ENCODE data around the gene CLIC2.

CLIC2 gene

GRCh38 chrX:155263854-155264628, 70.4 kb downstream of the CLIC2 start, which contains the start of gene RAB39B:
RAB39B (minus strand) TSS chrX:155264491; CDS start chrX:155264288, 203 bp downstream.
- peak; percentile 33 to 57 (median 46) for DNase-seq (ENCODE audit: low read depth in 4 of 4, low spot score in 1 of 4)

DNA sequence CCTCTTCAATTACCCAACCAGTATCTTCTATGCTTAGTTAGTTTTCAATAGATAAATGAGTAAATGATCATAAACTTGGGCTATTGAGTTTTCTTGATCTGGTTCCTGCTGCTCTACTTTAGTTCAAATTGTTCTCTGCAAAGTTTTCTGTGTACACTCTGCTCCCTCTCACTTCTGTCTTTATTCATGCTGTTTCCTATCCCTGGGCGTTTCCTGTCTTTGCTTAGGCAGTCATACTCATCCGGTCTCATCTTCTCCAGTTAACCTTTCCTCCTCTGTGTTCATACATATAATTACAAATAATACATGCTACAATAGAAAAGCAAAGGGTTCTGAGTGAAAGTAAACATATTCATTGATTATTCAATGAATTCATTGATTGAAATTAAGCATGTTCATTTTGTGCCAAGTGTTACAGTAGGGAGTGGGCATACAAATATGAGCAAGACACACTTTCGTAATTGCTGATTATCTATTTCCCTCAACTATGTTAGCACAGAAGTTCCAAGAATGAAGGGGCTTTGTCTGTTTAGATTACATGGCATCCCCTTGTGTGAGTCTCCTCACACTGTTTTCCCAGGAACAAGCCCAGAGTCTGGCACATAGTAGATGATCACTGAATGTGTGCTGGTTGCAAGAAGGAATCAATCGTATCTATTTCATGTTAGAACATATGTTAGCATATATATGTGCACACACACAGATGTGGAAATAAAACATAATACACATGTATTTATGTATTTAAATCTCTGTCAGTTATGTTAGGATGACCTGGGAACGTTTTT, 71.3 kb downstream of the CLIC2 start:
- no peak for DNase-seq (ENCODE audit: low read depth in 4 of 4, low spot score in 1 of 4)

DNA sequence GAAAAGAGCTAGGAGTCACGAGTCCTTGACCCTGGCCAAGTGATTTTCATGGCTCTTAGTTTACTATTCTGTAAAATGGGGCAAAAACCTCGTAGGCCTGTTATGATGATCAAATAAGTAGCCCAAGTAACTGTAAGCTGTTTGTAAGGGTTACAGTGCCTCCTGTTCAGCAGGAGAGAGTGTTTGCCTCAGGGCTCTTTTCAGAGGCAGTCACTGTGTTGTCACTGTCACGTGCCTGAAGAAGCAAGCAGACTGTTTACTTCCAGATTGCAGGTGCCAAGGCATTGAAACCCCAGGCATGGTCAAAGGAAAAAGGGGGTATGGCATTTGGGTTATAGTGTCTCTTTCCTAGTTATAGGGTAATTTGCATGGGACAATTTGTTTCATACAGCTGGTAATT, 74.7 kb downstream of the CLIC2 start:
- DNase-seq (ENCODE audit: low read depth in 4 of 4, low spot score in 1 of 4) = no peak

DNA sequence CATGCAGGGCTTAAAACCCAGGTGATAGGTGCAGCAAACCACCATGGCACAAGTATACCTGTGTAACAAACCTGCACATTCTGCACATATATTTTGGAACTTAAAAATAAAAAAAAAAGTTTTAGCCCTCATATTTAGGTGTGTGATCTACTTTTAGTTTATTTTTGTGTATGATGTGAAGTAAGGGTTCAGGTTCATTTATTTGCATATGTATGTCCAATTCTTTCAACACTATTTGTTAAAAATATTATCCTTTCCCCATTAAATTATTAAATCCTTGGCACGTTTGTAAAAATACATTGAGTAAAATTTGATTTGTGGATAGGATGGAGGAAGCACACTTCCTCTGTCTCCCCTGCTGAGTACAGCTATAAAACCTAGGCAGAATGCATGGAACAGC, 83.0 kb downstream of the CLIC2 start:
- DNase-seq (ENCODE audit: low read depth in 4 of 4, low spot score in 1 of 4) = no peak

- no peak for DNase-seq (ENCODE audit: low read depth in 4 of 4, low spot score in 1 of 4)
Observed at GRCh38 chrX:155247497-155247896, 86.9 kb downstream of the CLIC2 start.

DNA sequence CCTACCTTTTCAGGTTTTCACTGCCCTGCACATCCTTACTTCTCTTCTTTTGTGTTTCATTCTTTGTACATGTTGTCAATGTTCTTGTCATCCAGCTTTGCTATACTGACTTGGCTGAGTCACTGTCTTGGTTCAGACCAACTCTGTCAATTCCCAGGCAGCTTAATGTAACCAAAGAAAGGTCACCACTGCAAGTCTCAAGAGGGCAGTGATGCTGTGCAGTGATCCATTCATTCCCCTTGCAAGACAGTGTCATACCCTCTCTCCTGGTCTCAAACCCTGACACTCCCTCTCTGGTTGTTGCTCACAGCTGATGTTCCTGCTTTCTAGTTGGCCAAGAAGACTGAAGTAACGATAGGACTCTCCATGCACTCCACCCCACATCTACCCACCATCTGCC, 87.7 kb downstream of the CLIC2 start:
- DNase-seq (ENCODE audit: low read depth in 4 of 4, low spot score in 1 of 4) = no peak

GRCh38 chrX:155242300-155242699, 92.1 kb downstream of the CLIC2 start:
- DNase-seq (ENCODE audit: low read depth in 4 of 4, low spot score in 1 of 4) = no peak

GRCh38 chrX:155237719-155238118, 96.7 kb downstream of the CLIC2 start:
- no peak for DNase-seq (ENCODE audit: low read depth in 4 of 4, low spot score in 1 of 4)

GRCh38 chrX:155235891-155236290, 98.5 kb downstream of the CLIC2 start:
- DNase-seq (ENCODE audit: low read depth in 4 of 4, low spot score in 1 of 4) = no peak

GRCh38 chrX:155231163-155231562, 103.3 kb downstream of the CLIC2 start:
- DNase-seq (ENCODE audit: low read depth in 4 of 4, low spot score in 1 of 4) = no peak
